AG08396 (cell line): Measurements from ENCODE around the gene SRCAP.
"Not testable (repeated sequence)": the region's sequence is repeated elsewhere in the genome, so short reads cannot be mapped to it uniquely, and the experiment has no call there.

ENCODE experiments used
- DNase-seq: peaks from one replicate; pipeline ENCODE4 v3.0.0; 2012; ENCODE audit warnings: low spot score, mixed read lengths

Gene SRCAP

GRCh38 chr16:30698139-30698815, 694 bp upstream of the SRCAP start:
- peak; percentile 100 for DNase-seq

DNA sequence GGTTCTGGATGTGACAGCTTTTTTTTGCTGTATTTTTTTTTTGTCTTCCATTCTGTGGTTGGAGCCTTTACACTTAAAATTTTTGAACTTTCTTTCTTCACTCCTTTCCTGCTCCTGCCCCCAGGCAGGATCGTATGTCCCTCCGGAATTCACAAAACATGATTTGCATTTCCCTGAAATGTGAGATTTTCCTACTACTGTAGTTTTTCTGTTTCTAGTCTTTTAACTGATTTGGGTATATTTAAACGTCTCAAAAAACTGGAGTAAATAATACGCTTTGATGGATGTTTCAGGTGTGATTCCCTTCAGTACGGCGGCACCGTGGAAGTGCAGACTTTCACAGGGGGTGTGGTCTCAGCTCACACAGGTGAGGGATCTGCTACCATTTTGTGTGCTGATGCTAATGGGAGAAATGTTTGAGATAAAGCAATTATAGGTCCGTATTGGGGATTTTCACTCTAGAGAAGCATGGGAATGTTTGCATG, 686 bp downstream of the SRCAP start:
- DNase-seq, result no peak

GRCh38 chr16:30700491-30700890, 1.5 kb downstream of the SRCAP start:
- DNase-seq, result peak; percentile 62

GRCh38 chr16:30700971-30701370, 2.0 kb downstream of the SRCAP start:
- no peak for DNase-seq

- not testable (repeated sequence) for DNase-seq
Measured at GRCh38 chr16:30703071-30703470, 4.1 kb downstream of the SRCAP start.

DNA sequence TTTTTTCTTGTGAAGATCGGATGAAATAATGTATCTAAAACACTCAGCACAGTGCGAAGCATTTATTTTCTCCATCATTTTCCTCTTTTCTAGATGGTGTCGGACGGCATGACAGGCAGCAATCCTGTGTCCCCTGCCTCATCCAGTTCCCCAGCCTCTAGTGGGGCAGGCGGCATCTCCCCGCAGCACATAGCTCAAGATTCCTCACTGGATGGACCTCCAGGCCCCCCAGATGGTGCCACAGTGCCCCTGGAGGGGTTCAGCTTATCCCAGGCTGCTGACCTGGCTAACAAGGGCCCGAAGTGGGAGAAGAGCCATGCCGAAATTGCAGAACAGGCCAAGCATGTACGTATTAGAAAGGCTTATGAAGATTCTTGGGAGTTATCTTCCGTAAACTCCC, 5.0 kb downstream of the SRCAP start:
- DNase-seq, result no peak

DNA sequence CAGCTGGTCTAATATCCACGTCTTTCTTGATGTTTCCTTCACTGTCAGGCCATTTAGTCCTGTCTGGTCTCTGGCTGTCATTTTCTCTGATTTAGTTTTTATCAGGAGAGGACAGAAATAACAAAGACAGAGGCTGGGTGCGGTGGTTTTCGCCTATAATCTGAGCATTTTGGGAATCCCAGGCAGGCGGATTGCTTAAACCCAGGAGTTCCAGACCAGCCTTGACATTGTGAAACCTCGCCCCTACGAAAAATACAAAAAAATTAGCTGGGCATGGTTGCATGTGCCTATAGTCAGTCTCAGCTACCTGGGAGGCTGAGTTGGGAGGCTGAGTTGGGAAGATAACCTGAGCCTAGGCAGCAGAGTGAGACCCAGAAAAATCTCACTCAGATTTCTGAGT, 7.1 kb downstream of the SRCAP start:
- no peak for DNase-seq

- no peak for DNase-seq
Measured at GRCh38 chr16:30710971-30711370, 12.0 kb downstream of the SRCAP start.

- DNase-seq, result no peak
Measured at GRCh38 chr16:30711712-30712111, 12.7 kb downstream of the SRCAP start.

DNA sequence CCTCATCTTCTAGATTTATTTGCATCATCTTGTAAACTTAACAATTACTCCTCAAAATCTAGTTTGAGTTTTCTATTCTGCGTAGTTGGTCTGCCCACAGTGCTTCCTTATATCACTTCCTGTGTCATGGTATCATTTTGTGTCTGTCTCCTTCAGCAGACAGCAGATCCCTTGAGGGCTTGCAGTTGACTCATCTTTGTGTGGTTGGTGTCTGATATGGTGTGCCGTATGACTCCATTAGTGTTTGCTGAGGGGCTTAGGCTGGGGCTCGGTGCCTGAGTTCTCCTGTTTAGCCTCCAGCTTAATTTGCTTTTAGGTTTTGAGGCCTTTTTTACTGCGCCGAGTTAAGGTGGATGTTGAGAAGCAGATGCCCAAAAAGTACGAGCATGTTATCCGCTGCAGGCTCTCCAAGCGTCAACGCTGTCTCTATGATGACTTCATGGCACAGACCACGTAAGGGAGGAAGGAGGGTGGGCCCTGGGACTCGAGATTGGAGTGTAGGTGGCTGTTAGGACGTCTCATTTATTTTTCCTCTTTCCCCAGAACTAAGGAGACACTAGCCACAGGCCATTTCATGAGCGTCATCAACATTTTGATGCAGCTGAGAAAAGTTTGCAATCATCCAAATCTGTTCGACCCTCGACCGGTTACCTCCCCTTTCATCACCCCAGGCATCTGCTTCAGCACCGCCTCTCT, 16.9 kb downstream of the SRCAP start:
- no peak for DNase-seq

GRCh38 chr16:30720086-30720485, 21.1 kb downstream of the SRCAP start:
- no peak for DNase-seq

GRCh38 chr16:30720694-30721093, 21.7 kb downstream of the SRCAP start:
- no peak for DNase-seq

GRCh38 chr16:30721167-30721566, 22.2 kb downstream of the SRCAP start:
- no peak for DNase-seq

- DNase-seq, result no peak
Measured at GRCh38 chr16:30721606-30722005, 22.6 kb downstream of the SRCAP start.

DNA sequence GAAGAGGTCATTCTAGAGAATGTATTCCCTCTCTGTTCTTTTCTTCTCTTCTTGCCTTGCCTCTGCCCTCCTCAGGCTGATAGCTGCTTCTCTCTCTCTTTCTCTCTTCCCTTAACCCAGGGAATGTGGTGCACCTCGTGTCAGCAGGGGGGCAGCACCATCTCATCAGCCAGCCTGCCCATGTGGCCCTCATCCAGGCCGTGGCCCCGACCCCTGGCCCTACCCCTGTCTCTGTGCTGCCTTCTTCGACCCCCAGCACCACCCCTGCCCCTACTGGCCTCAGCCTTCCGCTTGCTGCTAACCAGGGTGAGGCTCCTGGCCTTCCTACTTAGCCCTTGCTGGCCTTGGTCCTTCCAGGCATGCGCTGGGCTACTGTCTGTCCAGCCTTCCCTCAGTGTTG, 23.5 kb downstream of the SRCAP start:
- no peak for DNase-seq

- DNase-seq, result no peak
Measured at GRCh38 chr16:30722916-30723315, 23.9 kb downstream of the SRCAP start.

DNA sequence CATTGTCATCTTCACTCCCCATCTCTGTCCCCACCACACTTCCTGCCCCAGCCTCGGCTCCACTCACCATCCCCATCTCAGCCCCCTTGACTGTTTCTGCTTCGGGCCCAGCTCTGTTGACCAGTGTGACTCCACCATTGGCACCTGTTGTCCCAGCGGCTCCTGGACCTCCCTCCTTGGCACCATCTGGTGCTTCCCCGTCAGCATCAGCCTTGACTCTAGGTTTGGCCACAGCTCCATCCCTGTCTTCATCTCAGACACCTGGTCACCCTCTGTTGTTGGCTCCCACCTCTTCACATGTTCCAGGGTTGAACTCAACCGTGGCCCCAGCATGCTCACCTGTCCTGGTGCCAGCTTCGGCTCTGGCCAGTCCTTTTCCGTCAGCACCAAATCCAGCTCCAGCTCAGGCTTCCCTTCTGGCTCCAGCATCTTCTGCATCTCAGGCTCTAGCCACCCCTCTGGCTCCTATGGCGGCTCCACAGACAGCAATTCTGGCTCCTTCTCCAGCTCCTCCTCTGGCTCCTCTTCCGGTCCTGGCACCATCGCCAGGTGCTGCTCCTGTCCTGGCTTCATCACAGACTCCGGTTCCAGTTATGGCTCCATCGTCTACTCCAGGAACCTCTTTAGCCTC, 24.9 kb downstream of the SRCAP start:
- DNase-seq, result no peak

GRCh38 chr16:30724641-30725417, 25.9 kb downstream of the SRCAP start:
- no peak for DNase-seq

GRCh38 chr16:30725418-30725792, 26.4 kb downstream of the SRCAP start:
- no peak for DNase-seq

- DNase-seq, result no peak
Measured at GRCh38 chr16:30728321-30728720, 29.4 kb downstream of the SRCAP start.

- DNase-seq, result no peak
Measured at GRCh38 chr16:30728899-30729672, 30.1 kb downstream of the SRCAP start.

GRCh38 chr16:30731411-30731810, 32.4 kb downstream of the SRCAP start:
- no peak for DNase-seq
